LNCAP (cell line): Measurements from ENCODE around the gene ZNF282.
A peak's percentile ranks its signal among the peaks of the same experiment; 100 is the strongest.

Experiments used
- TF ChIP-seq, protein P1 (sequence below): fragments of 450-650 bp; IDR thresholded peaks from 2 replicates; pipeline ENCODE4 v1.5.1; 2017; ENCODE audit warnings: mild to moderate bottlenecking

ZNF282 gene

GRCh38 chr7:149207324-149208035 lies 12.1 kb downstream of the ZNF282 start:
- TF ChIP-seq, protein P1, sequence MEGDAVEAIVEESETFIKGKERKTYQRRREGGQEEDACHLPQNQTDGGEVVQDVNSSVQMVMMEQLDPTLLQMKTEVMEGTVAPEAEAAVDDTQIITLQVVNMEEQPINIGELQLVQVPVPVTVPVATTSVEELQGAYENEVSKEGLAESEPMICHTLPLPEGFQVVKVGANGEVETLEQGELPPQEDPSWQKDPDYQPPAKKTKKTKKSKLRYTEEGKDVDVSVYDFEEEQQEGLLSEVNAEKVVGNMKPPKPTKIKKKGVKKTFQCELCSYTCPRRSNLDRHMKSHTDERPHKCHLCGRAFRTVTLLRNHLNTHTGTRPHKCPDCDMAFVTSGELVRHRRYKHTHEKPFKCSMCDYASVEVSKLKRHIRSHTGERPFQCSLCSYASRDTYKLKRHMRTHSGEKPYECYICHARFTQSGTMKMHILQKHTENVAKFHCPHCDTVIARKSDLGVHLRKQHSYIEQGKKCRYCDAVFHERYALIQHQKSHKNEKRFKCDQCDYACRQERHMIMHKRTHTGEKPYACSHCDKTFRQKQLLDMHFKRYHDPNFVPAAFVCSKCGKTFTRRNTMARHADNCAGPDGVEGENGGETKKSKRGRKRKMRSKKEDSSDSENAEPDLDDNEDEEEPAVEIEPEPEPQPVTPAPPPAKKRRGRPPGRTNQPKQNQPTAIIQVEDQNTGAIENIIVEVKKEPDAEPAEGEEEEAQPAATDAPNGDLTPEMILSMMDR = no peak

DNA sequence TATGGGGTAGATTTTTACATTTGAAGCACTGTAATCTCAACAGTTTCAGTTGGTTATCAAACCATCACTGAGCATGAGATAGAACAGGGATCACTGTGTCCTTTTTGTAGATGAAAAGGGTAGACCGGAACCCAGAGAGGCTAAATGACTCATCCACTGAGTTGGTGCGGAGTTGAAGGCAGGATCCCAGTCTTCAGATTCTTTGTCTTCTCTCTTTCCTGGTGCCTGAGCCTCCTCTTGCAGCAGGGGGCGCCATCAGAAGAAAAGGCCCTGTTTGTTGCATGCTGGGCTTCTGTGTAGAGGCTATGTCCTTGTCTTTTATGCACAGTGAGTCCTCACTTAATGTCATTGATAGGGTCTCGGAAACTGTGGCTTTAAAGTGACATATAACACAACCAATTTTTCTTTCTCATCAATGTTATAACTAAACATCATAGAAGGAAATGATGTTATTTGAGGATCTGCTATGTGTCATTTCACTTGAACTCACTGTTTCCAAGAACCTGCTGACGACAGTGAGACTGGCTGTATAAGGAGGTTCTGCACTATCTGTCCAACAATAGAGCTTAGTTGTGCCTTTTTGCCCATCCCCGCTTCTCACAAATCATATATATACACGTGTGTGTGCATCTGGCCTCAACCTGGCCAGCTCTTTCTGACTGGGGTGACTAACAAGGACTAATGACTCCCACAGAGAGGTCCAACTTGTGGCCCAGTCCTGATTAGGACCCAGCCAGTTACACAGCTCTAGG lies 14.3 kb downstream of the ZNF282 start:
- TF ChIP-seq, protein P1 = peak; percentile 59

DNA sequence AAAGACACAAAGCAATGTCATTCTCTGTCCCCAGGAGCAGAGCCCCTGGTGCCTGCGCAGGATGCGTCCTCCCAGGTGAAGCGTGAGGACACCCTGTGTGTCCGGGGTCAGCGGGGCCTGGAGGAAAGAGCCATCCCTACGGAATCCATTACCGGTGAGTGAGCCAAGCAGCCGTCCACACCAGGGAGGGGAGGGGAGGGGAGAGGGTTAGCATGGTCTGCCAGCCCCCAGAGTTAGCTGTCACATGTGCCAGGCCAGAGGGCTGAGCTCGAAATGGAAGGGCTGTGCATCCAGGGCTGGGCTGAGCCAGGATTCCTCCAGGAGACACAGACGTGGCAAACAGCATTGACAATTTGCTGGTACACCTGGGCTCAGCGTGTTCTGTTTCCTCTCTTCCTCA lies 15.2 kb downstream of the ZNF282 start:
- TF ChIP-seq, protein P1 = no peak

DNA sequence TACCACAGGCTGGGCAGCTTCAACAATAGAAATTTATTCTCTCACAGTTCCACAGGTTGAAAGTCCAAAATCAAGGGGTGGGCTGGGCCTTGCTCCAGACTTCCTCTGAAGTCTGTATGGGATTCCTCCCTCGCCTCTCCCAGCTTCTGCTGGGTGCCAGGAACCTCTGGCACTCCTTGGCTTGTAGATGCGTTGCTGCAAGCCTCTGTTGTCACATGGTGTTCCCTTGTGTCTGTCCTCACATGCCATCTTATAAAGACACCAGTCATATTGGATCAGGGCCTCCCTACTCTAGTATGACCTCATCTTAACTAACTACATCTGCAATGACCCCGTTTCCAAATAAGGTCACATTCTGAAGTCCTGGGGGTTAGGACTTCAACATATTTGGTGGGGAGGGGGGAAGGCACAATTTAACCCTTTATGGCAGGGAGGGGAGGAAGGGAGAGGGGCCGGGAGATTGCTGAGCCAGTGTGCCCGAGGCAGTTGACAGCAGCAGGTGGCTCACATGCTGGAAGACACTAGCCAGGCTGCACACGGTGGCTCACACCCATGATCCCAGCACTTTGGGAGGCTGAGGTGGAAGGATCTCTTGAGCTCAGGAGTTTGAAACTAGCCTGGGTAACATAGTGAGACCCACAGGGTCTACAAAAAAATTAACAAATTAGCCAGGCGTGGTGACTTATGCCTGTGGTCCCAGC lies 18.8 kb downstream of the ZNF282 start:
- TF ChIP-seq, protein P1 = no peak

GRCh38 chr7:149216402-149216801 lies 21.1 kb downstream of the ZNF282 start:
- TF ChIP-seq, protein P1 = no peak

DNA sequence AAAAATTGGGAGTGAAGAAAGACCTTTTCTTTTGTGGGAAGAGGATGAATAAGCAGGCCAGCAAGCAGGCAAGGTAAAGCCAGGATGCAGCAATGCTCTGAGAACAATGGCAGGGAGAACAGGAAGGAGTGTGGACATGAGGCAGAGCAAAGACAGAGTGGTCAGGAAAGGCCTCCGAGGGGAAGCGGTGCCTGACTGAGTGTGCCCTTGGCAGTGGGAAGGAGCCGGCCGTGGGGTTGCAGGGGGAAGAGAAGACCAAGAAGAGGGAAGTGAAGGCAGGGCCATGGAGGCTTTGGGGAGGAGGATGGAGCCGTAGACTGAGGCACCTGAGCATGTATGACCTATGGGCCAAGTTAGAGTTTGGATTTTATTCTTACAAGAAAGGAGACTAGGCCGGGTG lies 22.2 kb downstream of the ZNF282 start:
- TF ChIP-seq, protein P1 = no peak

GRCh38 chr7:149218469-149219420 lies 23.4 kb downstream of the ZNF282 start:
- TF ChIP-seq, protein P1 = no peak
